ENCODE data around the gene NPC1L1. TPM values are rescaled to one million over a fixed set of nuclear protein-coding genes. Genes with fewer than 3 reads are reported as not detected.

The NPC1L1 gene
- total RNA-seq, 2 experiments from 2014 or later, result 0.13 TPM; not detected in 1

- POLR2A ChIA-PET, result interaction anchor here (0.6 kb wide), 1 partner anchor 16 kb away, joined by 3 read pairs; no protein-coding TSS in a partner anchor
- Histone ChIP-seq H2AFZ (ENCODE audit: low read length) (peak overlapping the region; percentile 73; the same call in 1 of the 2 replicates), H3K9me3 (ENCODE audit: low read length) (no peaks in the 10 kb centered on the region), H3K27ac (ENCODE audit: low read depth, low read length, poor library complexity, severe bottlenecking) (no peak overlapping the region), H3K4me2 (ENCODE audit: low read length) (peak overlapping the region; percentile 39; the same call in 1 of the 2 replicates), H4K20me1 (ENCODE audit: insufficient read depth, low read length) (no peaks in the 10 kb centered on the region), H3K36me3 (ENCODE audit: insufficient read depth, low read length) (no peaks in the 10 kb centered on the region), H3K79me2 (ENCODE audit: insufficient read depth, low read depth, low read length) (no peaks in the 10 kb centered on the region), H3K4me3 (ENCODE audit: low read depth, low read length, poor library complexity, severe bottlenecking) (no peak overlapping the region), H3K4me1 (ENCODE audit: insufficient read depth, low read length, poor library complexity, severe bottlenecking) (peaks cover 9% of the 10 kb centered on the region), H3K9me2 (ENCODE audit: insufficient read depth, low read length) (no peaks in the 10 kb centered on the region)
- CTCF ChIA-PET (ENCODE audit: unreplicated experiment), result interaction anchor here (1.0 kb wide), 1 partner anchor 261 kb away, joined by 4 read pairs; no protein-coding TSS in a partner anchor
- TF ChIP-seq EZH2phosphoT487 (IDR thresholded peaks at IDR 0.05; ENCODE audit: borderline replicate concordance, low read depth, low read length) (no peak), CTCF (conservative IDR thresholded peaks at IDR 0.05; ENCODE audit: low read length) (peak; percentile 93)
- intact Hi-C loops (cut with micrococcal nuclease; ENCODE audit: unreplicated experiment), result loop anchor here (1.0 to 2.0 kb wide), 4 partner anchors 211 to 549 kb away; partner anchors contain the start of gene H2AZ2
- peak; percentile 73 for DNase-seq (ENCODE audit: low spot score)
- BruUV-seq (replicated peaks), result no TSS peak
These were observed 46.9 kb upstream of the NPC1L1 start for GRCh38 chr7:44587843-44588711.

- peak overlapping the region; percentile 89; the same call in 1 of the 2 replicates for H2AFZ ChIP-seq (ENCODE audit: low read length)
These were observed 42.2 kb upstream of the NPC1L1 start for GRCh38 chr7:44583146-44583865.

More at GRCh38 chr7:44583146-44583865, 42.2 kb upstream of the NPC1L1 start:
- peak overlapping the region; percentile 75 for H3K4me2 ChIP-seq (ENCODE audit: low read length)
- peaks cover 5% of the 10 kb centered on the region; the same call in 1 of the 2 replicates for H4K20me1 ChIP-seq (ENCODE audit: insufficient read depth, low read length)
- H3K27ac ChIP-seq (ENCODE audit: low read depth, low read length, poor library complexity, severe bottlenecking), result no peak overlapping the region
- DNase-seq (ENCODE audit: low spot score), result no peak
- ChIA-PET POLR2A (interaction anchor here (0.7 to 2.1 kb wide), 8 partner anchors 10 to 266 kb away, joined by 3 to 16 read pairs (median 3); partner anchors contain the start of gene DDX56), CTCF (ENCODE audit: unreplicated experiment) (interaction anchor here (0.7 kb wide), 1 partner anchor 151 kb away, joined by 3 read pairs; no protein-coding TSS in a partner anchor)
- H3K36me3 ChIP-seq (ENCODE audit: insufficient read depth, low read length), result peaks cover 30% of the 10 kb centered on the region
- peak overlapping the region; percentile 84 for H3K4me3 ChIP-seq (ENCODE audit: low read depth, low read length, poor library complexity, severe bottlenecking)
- H3K79me2 ChIP-seq (ENCODE audit: insufficient read depth, low read depth, low read length), result peaks cover 29% of the 10 kb centered on the region; the same call in 1 of the 2 replicates
- BruUV-seq (replicated peaks), result no TSS peak
- TF ChIP-seq CTCF (conservative IDR thresholded peaks at IDR 0.05; ENCODE audit: low read length), result no peak
- TF ChIP-seq EZH2phosphoT487 (IDR thresholded peaks at IDR 0.05; ENCODE audit: borderline replicate concordance, low read depth, low read length), result no peak
- no peaks in the 10 kb centered on the region for H3K9me2 ChIP-seq (ENCODE audit: insufficient read depth, low read length)
- intact Hi-C loops (cut with micrococcal nuclease; ENCODE audit: unreplicated experiment), result loop anchor here (2.0 to 5.0 kb wide), 2 partner anchors 165 to 414 kb away; partner anchors contain the start of gene ZMIZ2
- peaks cover 24% of the 10 kb centered on the region for H3K4me1 ChIP-seq (ENCODE audit: insufficient read depth, low read length, poor library complexity, severe bottlenecking)
- H3K9me3 ChIP-seq (ENCODE audit: low read length), result no peaks in the 10 kb centered on the region

Measured in OCI-LY7 (cell line).